CD1c-positive myeloid dendritic cell (primary cell): ENCODE data around the gene MDP1.
"Not testable (repeated sequence)": the region's sequence is repeated elsewhere in the genome, so short reads cannot be mapped to it uniquely, and the experiment has no call there.

Source experiments
- DNase-seq: peaks from one replicate; pipeline ENCODE4 v3.0.0-alpha.2; 2016; ENCODE audit errors: extremely low spot score

Gene MDP1

DNA sequence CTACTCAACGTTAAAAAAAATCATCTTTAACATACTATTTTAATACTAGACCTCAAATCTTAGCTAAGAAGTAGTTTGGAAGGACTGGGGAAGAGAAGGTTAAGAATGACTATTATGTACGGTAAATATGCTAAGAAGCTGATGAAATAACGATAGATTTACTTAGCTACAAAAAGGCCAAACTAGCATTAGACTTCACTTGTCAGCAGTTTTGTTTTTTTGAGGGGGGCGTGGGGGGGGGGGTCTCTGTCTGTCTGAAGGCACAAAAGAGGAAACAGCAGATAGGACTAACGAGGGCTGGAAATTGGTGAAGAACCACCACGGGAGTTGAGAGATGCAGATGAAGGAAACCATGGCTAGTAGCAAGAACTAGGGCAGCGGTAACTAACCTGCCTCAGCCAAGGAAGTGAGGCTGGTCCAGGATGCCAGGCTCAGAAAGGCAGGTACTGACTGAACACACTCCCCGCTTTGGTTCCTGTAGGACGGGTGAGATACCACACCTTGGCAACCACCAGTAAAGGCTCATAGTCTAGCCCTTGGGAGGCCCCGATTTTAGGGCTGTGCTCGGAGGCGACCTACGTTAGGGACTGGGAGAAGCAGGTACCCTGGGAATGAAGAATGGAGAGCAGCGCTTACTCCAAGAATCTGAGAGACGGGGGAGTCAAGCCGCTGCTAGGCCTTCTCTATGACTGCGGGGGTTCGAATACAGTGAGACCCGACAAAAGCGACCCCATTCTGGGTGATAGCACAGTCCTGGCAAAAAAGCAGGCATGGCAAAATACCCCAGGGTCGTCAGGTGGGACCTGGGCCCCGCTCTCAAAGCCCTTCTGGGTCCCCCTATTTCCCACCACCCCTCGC, 15.6 kb upstream of the MDP1 start:
- no peak for DNase-seq

GRCh38 chr14:24228902-24229301, 13.0 kb upstream of the MDP1 start:
- no peak for DNase-seq

GRCh38 chr14:24226473-24226872, 10.6 kb upstream of the MDP1 start:
- no peak for DNase-seq

DNA sequence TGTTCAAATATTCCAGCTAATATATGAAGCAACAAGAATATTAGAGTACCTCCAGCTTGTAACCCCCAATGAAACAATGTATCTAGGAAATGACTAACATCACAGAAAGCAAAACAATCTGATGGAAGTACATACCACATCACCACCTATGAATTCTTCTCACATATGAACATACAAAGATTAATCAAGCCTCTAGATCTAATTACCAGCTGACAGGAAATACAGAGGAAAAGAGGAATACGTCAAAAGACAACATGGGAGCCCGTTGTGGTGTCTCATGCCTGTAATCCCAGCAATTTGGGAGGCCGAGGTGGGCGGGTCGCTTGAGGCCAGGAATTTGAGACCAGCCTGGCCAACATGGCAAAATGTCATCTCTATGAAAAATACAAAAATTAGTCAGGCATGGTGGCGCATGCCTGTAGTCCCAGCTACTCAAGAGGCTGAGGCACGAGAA, 8.8 kb upstream of the MDP1 start:
- no peak for DNase-seq

DNA sequence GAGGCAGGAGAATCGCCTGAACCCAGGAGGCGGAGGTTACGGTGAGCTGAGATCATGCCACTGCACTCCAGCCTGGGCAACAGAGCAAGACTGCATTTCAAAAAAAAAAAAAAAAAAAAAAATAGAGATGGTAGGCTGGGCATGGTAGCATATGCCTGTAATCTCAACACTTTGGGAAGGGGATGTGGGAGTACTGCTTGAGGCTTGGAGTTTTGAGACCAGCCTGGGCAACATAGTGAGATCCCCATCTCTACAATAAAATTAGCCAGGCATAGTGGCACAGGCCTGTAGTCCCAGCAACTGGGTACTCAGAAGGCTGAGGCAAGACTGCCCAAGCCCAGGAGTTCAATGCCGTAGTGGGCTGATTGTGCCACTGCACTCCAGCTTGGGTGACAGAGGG, 7.1 kb upstream of the MDP1 start:
- not testable (repeated sequence) for DNase-seq

GRCh38 chr14:24219521-24219920, 3.7 kb upstream of the MDP1 start:
- DNase-seq = no peak

- DNase-seq = no peak
These were observed 3.2 kb upstream of the MDP1 start for GRCh38 chr14:24219080-24219479.

DNA sequence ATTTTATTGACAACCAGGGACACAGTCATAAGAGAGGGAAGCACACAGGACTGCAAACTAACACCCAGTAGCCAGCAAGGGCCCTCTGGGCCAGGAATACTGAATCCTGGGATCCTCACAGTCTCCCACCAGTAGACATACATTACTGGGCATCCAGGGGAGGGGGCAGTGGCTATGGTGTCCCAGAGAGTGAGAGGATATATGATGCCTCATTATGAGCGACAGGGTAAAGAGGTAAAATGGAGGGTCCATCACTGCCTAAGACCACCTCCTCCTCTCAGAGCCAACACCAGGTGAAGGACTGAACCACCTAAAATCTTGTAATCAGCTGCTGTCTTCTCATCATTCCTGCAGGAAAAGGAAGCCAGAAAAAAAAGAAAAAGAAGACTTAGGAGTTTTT, 1.0 kb upstream of the MDP1 start:
- DNase-seq = not testable (repeated sequence)

DNA sequence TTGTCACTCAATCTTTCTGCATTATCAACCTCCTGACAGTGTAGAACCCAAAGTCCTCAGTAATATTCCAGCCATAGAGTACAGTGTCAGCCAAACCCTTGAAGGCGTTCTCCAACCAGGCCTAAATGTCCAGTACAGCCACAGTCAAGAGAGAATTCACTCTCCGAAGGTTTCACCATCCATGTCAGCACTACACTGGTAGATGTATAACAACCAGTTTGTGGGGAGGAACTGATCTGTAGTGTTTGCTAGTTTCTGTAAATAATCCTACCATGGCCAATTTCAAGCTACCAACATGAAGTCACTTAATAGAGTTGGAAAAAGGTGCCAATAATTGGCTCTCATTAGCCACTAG, 456 bp upstream of the MDP1 start:
- no peak for DNase-seq

- DNase-seq = no peak
These were observed 1.8 kb downstream of the MDP1 start for GRCh38 chr14:24213866-24214662.

GRCh38 chr14:24212924-24213865, 2.7 kb downstream of the MDP1 start, which contains the start of gene CHMP4A:
Gene CHMP4A (minus strand): TSS chr14:24213488. CDS start chr14:24213439, 49 bp downstream.
- peak; percentile 98 for DNase-seq

GRCh38 chr14:24211311-24211710, 4.6 kb downstream of the MDP1 start:
- no peak for DNase-seq

GRCh38 chr14:24207625-24208024, 8.2 kb downstream of the MDP1 start:
- DNase-seq = no peak

DNA sequence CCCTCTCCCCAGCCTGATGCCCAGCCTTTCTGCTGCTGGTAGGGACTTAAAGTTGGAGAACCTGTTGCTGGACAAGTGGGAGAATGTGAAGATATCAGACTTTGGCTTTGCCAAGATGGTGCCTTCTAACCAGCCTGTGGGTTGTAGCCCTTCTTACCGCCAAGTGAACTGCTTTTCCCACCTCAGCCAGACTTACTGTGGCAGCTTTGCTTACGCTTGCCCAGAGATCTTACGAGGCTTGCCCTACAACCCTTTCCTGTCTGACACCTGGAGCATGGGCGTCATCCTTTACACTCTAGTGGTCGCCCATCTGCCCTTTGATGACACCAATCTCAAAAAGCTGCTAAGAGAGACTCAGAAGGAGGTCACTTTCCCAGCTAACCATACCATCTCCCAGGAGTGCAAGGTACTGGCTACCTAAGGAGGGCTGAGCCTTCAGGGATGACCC, 8.7 kb downstream of the MDP1 start:
- no peak for DNase-seq

GRCh38 chr14:24206260-24207103, 9.4 kb downstream of the MDP1 start:
- no peak for DNase-seq

GRCh38 chr14:24204163-24205146, 11.4 kb downstream of the MDP1 start:
- no peak for DNase-seq

DNA sequence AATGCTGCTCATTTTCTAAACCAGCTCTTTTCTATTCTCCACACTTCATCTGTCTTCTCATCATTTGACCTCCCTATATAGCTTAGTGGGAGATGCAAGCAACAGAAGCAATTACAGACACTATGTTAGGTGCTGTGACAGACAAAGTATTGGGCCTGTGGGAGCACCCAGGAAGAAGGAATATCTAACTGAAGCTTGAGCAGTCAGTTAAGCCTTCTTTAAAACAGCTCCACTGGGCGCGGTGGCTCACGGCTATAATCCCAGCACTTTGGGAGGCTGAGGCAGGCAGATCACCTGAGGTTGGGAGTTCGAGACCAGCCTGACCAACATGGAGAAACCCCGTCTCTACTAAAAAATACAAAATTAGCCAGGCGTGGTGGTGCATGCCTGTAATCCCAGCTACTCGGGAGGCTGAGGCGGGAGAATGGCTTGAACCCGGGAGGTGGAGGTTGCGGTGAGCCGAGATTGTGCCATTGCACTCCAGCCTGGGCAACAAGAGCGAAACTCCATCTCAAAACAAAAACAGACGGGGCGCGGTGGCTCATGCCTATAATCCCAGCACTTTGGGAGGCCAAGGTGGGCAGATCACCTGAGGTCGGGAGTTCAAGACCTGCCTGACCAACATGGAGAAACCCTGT, 12.5 kb downstream of the MDP1 start:
- not testable (repeated sequence) for DNase-seq

DNA sequence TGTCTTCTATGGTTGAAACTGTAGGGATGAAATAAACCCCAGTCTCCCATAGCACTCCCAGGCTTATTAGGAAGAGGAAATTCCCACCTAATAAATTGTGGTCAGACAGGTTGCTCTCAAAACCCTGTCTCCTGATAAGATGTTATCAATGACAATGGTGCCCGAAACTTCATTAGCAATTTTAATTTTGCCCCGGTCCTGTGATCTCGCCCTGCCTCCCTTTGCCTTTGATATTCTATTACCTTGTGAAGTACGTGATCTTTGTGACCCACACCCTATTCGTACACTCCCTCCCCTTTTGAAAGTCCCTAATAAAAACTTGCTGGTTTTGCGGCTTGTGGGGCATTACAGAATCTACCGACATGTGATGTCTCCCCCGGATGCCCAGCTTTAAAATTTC, 13.3 kb downstream of the MDP1 start:
- not testable (repeated sequence) for DNase-seq
